ENCODE data around the gene GPX5.
"Not testable (repeated sequence)": the region's sequence is repeated elsewhere in the genome, so short reads cannot be mapped to it uniquely, and the experiment has no call there.

The GPX5 gene, protein sequence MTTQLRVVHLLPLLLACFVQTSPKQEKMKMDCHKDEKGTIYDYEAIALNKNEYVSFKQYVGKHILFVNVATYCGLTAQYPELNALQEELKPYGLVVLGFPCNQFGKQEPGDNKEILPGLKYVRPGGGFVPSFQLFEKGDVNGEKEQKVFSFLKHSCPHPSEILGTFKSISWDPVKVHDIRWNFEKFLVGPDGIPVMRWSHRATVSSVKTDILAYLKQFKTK

DNA sequence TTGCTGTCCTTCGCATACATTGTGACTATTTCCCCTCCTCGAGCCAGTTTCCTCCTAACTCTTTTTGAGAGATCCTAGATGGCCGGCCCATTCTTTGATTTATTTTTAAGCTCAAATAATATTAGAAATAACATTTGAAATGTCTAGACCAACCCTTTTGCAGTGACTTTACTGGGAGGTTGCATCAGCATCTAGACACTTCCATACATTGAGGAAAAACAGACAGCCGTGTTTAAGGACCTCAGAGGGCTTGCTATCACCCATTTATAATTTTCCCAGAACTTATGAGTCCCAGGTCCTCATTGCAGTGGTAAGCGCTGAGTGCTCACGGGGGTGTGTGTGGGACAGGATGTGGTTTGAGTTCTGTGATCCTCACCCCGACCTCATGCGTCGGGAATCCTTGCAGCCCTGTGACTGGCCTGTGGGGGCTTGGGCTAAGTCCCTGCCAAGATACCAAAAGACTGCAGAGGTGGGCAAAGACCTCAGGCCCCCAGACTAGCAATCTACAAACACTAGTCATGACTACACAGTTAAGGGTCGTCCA, at the start of gene GPX5:
Gene GPX5, plus strand, starts transcription at position 386 of the 544 bp plus-strand sequence. Its CDS starts 133 bp downstream, at position 519.
- in situ Hi-C loops (cut with MboI; ENCODE audit: low sequenced_read_pairs), result no loop called here

DNA sequence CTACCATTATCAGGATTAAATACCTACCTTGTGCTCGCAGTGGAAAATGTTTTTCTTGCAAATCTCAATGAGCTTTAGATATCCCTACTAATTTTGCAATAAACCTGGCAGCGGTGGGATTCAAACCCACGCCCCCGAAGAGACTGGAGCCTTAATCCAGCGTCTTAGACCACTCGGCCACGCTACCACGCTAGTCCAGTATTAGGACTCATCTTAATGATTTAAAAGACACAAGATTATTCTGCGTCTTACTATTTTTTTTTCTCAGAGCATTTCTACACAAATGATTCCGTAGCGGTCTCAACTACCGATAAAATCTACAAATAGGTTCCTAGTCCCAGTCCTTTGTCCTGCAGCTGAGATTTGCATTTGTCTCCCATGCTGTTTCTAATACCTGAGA, 47.2 kb upstream of the GPX5 start:
- in situ Hi-C loops (cut with MboI; ENCODE audit: low sequenced_read_pairs), result no loop called here

DNA sequence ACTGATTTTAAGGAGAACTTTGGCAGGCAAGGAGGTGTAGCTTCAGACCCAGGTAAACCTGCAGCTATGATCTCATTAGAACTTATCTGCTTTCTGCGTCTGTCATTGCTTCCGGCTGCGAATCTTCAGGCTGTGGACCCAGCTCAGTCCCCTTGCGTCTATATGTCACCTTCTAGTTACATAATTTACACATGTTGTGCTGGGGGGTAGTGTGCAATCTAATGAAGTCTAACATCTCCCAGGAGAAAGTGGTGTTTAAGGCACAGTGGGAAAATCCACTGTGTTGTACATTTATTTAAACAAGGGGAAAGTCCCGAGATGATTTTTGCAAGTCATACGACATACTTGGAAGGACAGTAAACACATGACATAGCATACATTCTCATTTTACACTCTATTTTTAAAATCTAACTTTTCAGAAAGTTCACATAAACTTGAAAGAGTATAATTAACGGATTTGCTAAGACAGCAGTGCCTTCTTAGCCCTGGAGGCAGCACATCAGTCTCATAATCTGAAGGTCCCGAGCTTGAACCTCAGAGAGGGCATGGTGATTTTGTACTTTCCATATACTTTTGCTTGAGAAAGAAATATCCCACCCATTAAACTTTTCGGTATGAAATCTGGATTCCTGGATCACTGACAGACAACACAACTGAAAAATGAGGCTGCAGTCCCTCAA, 45.3 kb upstream of the GPX5 start:
- in situ Hi-C loops (cut with MboI; ENCODE audit: low sequenced_read_pairs), result no loop called here

DNA sequence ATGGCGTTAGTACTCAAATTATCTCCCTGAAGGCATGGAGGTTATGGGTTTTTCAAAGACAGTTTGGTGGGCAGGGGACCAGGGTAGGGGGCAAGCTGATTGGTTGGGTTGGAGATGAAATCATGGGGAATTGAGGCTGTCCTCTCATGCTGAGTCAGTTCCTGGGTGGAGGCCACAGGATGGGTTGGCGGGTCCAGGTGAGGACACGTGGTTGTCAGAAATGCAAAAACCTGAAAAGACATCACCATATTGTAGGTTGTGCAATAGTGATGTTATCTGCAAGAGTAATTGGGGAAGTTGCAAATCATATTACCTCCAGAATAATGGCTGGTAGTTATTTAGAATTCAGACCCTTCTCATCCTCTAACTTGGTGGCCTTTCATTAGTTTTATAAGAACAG, 40.2 kb upstream of the GPX5 start:
- in situ Hi-C loops (cut with MboI; ENCODE audit: low sequenced_read_pairs), result no loop called here

DNA sequence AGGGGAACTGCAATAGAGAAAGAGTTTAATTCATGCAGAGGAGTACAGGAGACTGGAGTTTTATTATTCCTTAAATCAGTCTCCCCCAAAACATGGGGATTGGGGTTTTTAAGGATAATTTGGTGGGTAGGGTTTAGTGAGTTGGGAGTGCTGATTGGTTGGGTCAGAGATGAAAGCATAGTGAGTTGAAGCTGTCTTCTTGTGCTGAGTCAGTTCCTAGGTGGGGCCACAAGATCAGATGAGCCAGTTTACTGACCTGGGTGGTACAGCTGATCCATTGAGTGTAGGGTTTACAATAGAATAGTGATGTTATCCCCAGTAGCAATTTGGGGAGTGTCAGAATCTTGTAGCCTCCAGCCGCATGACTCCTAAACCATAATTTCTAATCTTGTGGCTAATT, 39.1 kb upstream of the GPX5 start:
- in situ Hi-C loops (cut with MboI; ENCODE audit: low sequenced_read_pairs), result no loop called here

DNA sequence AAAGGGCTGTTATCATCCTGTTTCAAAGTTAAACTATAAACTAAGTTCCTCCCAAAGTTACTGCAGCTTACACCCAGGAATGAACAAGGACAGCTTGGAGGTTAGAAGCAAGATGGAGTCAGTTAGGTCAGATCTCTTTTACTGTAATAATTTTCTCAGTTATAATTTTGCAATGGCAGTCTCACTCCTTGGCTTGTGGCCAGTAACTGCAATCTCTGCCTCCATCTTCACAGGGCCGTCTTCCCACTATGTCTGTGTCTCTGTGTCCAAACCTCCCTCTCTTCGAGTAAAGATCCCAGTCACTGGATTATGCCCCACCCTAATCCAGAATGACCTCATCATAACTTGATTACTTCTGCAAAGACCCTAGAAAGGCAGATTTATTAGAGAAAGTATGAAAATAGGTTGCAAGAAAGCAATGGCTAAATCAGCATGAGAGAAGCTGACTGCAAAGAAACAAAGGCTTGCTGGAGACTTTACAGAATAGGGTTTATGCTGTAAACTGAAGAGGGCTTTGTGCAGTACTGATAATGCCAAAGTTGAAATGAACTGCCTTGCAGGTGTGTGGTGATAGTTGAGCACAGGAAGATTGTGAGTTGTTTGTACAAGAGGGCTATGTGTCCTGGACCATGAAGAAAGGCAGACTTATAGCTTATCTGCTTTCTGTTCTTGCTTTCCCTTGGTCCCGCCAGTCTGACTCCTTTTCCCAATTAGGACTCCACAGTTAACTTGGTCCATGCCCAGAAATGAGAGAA, 38.5 kb upstream of the GPX5 start:
- in situ Hi-C loops (cut with MboI; ENCODE audit: low sequenced_read_pairs), result no loop called here

DNA sequence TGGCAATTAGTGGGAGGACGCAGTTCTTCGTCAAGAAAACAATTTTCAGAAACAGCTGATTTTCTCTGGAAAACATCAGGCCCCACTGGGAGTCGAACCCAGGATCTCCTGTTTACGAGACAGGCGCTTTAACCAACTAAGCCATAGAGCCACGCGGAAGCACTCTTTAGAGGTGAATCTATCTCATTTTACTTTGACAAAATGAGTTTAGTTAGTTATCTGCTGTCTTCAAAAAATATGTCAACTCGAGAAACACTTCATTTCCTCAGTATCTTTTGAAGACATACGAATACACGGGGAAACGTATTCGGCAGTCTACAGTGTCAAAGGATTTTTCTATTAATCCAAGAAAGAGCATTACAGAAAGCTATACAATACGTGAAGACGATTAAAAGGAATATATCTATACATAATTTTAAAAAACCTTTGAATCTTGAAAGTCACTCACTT, 36.7 kb upstream of the GPX5 start:
- in situ Hi-C loops (cut with MboI; ENCODE audit: low sequenced_read_pairs), result no loop called here

DNA sequence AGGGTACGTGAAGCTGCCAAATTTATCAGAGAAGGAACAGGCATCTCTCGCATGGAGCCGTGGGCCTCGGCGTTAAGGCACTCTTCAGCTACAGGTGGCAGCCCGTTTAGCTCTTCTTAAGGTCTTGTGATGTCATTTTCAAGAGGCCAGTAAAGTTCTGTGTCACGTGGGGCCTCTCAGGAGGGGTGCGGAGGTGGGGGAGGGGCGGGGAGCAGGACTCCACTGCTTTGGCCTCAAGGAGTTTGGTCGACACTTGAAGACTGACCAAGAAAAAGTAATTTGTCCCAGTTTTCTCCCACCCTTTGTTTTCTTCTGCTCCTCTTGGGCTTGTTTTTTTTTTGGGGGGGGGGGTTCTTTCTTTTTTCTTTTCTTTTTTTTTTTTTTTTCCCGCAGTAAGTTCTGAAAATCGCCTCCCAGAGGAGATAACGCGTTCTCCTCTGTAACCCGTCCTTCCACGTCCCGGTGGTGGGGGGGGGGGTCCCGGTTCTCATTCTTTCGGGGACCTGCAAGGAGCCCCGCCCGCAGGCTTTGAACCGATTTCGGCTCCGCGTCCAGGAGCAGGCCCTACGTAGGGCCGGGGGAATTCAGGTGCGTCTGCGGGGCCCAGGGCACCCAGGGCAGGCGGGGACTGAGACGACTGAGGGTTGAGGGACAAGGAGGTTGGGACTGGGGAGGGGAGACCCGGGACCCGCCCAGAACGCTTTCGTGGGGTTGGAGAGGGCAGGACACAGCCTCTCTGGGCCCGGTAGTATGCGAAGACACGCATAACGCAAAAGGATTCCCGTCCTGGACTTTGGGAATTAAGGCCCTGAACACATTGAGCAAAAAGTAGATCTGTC, 36.1 kb upstream of the GPX5 start:
- in situ Hi-C loops (cut with MboI; ENCODE audit: low sequenced_read_pairs), result no loop called here

DNA sequence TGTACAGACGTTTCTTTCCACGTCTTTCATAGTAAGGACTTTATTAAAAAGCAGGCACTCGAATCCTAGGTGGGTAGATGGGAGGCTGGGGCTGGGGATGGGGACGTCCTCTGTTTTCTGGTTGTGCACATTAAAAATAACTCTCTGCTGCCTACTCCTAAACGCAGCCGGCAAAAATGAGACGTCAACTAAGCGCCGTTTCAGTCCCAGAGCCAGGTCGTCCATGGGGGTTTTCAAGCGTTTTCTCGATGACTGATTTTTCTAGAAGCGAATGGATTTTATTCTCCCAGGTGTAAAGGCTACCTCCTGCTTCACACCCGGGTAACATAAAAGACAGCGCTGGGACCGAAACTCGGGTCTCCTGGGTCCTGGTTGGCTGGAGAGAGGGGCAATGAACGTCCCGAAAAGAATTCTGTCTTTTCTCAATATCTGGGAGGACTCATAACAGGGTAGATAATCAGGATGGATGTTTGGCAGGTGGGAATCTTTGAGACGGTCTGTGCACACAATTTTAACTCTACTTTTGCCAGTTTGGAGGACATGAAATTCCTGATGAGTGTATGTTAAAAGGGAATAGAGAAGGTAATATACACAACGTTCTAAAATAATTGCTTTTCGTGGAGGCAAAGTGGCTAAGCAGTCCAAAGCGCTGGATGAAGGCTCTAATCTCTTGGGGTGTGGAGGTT, 35.3 kb upstream of the GPX5 start:
- in situ Hi-C loops (cut with MboI; ENCODE audit: low sequenced_read_pairs), result no loop called here

DNA sequence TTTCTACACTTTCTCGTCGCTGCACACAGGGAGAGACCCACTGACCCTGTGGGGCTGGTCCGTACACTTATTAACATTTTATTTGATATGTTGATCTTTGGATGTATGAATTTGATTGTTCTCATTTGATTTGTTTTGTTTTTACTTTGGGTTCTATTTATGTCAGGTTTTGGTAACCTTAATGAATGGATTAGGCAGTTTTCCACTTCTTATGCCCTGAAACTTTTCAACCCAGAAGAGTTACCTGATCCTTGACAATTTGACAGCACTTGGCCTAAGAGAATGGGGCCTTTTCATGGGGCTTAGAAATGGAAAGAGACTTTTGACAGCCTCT, 33.7 kb upstream of the GPX5 start:
- in situ Hi-C loops (cut with MboI; ENCODE audit: low sequenced_read_pairs), result no loop called here

DNA sequence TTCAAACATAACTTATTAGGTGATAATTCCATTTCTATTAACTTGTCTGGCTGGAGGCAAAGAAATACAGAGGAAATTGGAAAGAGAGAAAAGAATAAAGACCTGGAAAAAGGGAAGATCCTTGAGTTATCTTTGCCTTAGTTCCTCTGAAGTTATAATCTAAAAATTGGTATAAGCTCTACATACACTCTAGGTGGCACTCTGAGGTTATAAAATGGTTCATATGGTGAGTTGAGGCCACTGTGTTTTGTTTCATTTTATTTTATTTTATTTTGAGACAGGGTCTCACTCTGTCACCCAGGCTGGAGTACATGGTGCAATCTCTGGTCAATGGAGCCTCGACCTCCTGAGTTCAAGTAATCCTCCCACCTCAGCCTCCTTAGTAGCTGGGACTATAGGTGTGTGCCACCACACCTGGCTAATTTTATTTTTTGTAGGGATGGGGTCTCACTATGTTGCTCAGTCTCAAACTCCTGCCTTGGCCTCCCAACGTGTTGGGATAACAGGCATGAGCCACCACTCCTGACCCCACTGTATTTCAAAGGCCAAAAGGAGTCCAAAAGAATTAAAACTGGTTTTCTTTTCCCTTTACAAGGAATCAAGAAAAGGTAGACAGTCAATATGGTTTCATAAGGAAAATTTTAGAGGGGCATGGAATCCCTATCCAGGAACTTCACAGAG, 29.4 kb upstream of the GPX5 start:
- in situ Hi-C loops (cut with MboI; ENCODE audit: low sequenced_read_pairs), result no loop called here

DNA sequence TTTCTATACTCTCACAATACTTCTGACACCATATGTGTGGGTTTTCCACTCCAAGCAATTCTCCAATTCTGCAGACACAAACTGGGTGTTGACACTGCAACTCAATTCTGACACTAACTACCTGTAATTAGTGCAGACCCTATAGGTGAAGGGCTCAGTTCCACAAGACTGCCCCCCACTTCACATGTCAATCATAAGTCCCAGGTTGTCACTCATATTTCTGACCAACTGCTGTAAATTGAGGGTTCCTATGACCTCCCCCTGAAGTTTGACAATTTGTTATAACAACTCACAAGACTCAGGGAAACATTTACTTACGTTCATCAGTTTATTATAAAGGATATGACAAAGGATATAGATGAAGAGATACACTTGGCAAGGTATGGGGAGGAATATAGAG, 28.4 kb upstream of the GPX5 start:
- in situ Hi-C loops (cut with MboI; ENCODE audit: low sequenced_read_pairs), result no loop called here

DNA sequence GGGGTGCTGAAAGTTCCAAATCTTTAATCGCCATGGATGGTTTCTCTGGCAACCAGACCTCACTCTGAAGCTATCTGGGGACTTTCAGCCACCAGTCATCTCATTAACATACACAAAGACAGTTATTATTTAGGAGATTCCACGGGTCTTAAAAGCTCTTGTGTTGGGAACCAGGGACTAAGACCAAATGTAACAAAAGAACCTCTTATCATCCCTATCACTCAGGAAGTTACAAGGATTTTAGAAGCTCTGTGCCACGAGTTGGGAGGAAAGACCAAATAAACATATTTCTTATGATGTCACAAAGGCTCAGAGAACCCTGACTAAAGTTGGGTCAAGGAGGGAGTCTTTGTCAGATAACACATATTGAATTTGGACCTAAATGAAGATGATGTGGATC, 27.8 kb upstream of the GPX5 start:
- in situ Hi-C loops (cut with MboI; ENCODE audit: low sequenced_read_pairs), result no loop called here

DNA sequence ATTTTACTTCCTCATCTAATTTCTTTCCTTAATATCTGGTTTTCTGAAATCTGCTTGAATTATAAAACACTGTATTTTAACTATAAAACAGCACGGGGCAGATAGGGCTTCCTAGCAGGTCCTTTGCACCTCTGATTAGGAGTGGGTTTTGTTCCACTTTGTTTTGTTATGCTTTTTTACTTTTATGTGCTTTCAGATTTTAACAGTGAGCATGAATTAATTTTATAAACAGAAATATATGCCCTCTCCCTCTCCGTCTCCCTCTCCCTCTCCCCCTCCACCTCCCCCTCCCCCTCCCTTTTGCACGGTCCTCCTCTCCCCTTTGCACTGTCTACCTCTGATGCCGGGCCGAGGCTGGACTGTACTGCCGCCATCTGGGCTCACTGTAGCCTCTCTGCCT, 24.4 kb upstream of the GPX5 start:
- in situ Hi-C loops (cut with MboI; ENCODE audit: low sequenced_read_pairs), result no loop called here

DNA sequence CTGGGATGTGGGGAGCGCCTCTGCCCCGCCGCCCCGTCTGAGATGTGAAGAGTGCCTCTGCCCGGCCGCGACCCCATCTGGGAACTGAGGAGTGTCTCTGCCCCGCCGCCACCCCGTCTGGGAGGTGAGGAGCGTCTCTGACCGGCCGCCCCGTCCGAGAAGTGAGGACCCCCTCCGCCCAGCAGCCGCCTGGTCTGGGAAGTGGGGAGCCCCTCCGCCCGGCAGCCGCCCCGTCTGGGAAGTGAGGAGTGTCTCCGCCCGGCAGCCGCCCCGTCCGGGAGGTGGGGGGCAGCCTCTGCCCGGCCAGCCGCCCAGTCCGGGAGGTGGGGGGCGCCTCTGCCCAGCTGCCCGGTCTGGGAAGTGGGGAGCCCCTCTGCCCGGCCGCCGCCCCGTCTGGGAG, 23.5 kb upstream of the GPX5 start:
- in situ Hi-C loops (cut with MboI; ENCODE audit: low sequenced_read_pairs), result not testable (repeated sequence)

DNA sequence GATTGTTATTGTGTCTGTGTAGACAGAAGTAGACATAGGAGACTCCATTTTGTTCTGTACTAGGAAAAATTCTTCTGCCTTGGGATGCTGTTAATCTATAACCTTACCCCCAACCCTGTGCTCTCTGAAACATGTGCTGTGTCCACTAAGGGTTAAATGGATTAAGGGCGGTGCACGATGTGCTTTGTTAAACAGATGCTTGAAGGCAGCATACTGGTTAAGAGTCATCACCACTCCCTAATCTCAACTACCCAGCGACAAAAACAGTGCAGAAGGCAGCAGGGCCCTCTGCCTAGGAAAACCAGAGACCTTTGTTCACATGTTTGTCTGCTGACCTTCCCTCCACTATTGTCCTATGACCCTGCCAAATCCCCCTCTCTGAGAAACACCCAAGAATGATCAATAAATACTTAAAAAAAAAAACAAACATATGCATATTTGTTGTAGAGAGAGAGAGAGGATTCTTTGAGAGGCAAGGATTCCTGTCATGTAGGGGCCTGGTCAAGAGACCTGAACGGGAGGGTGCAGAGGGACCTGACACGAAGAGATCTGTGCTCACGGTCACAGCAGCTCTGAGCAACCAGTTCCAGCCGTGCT, 22.9 kb upstream of the GPX5 start:
- in situ Hi-C loops (cut with MboI; ENCODE audit: low sequenced_read_pairs), result not testable (repeated sequence)

DNA sequence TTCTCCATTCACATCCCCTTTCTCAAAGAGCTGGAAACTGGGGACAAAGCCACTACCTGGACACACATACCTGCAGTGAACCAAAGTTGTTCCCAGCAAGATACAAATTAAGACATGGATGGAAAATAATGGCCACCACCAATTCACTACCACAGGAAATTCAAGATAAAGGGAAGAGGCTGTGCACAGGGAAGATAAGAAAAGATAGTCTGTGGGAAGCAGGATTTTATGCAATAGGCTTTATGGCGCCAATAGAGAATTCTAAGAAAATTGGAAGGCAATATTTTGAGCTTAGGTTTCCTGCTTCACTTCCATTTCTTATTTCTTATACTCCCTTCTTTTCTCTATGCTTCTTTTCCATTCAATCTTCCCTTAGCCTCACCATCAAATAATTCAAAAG, 19.9 kb upstream of the GPX5 start:
- in situ Hi-C loops (cut with MboI; ENCODE audit: low sequenced_read_pairs), result no loop called here

DNA sequence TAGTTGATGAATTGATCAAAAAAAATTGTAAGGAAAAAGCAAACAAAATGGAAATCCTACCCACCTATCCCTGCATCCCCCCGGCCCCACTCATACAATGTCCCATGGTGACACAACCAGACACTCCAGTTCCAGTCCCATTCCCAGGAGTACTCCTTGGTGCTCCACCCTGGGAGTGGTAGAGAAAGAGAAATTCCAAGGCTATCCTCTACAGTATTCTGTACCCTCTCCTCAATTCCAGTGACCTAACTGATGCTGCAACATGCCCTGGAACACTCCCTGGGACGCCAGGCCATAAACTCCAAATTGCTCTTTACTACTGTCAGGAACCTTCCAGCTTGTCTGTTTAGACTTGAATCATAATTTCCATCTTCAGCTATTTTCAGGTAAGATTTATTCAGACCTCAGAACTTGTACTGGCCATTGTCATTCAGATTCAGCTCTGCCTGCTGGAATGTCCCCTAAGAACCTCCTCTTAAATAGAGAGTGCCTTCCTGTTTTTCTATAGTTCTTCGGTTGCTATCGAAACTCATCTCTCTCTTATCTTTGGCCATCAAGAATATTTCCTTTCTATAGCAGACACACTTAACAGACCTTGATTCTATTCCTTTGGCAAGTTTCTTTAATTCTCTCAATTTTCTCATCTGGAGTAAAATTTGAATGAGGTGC, 18.7 kb upstream of the GPX5 start:
- in situ Hi-C loops (cut with MboI; ENCODE audit: low sequenced_read_pairs), result no loop called here
